Measurements from ENCODE around the gene RAI1.
A peak's percentile ranks its signal among the peaks of the same experiment; 100 is the strongest.

The RAI1 gene

DNA sequence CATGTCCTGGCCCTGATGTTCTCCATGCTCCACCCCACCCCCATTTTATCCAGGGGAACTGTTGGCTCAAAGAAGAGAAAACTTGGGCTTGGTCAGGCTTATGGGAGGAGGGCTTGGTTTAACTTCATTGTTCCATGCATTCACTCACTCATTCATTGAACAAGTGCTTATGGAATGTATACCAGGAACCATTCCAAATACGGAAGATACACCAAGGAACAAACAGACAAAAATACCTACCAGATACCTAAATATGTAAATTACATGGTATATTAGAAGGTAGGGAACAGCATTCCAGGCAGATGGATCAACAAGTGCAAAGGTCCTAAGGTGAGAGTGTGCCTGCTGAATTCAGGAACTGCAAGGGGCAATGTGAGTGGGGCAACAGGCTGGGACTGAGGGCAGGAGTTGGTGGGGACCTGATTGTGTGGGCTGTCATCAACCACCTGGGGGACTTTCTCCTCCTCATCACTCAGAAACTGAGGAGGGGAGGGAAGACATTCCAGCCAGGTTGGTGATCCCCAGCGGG is 39.9 kb downstream of the RAI1 start:
- no peak for ATAC-seq
- TF ChIP-seq, protein P1, sequence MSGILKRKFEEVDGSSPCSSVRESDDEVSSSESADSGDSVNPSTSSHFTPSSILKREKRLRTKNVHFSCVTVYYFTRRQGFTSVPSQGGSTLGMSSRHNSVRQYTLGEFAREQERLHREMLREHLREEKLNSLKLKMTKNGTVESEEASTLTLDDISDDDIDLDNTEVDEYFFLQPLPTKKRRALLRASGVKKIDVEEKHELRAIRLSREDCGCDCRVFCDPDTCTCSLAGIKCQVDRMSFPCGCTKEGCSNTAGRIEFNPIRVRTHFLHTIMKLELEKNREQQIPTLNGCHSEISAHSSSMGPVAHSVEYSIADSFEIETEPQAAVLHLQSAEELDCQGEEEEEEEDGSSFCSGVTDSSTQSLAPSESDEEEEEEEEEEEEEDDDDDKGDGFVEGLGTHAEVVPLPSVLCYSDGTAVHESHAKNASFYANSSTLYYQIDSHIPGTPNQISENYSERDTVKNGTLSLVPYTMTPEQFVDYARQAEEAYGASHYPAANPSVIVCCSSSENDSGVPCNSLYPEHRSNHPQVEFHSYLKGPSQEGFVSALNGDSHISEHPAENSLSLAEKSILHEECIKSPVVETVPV (CRISPR knock-in tag; IDR thresholded peaks at IDR 0.05) = no peak
- no peak for TF ChIP-seq TOX (CRISPR knock-in tag; IDR thresholded peaks at IDR 0.05; ENCODE audit: borderline replicate concordance)
- TF ChIP-seq, protein P2, sequence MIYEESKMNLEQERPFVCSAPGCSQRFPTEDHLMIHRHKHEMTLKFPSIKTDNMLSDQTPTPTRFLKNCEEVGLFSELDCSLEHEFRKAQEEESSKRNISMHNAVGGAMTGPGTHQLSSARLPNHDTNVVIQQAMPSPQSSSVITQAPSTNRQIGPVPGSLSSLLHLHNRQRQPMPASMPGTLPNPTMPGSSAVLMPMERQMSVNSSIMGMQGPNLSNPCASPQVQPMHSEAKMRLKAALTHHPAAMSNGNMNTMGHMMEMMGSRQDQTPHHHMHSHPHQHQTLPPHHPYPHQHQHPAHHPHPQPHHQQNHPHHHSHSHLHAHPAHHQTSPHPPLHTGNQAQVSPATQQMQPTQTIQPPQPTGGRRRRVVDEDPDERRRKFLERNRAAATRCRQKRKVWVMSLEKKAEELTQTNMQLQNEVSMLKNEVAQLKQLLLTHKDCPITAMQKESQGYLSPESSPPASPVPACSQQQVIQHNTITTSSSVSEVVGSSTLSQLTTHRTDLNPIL (CRISPR knock-in tag; IDR thresholded peaks at IDR 0.05; ENCODE audit: low read depth) = no peak
- no peak for TF ChIP-seq ESRRG (CRISPR knock-in tag; IDR thresholded peaks at IDR 0.05)

DNA sequence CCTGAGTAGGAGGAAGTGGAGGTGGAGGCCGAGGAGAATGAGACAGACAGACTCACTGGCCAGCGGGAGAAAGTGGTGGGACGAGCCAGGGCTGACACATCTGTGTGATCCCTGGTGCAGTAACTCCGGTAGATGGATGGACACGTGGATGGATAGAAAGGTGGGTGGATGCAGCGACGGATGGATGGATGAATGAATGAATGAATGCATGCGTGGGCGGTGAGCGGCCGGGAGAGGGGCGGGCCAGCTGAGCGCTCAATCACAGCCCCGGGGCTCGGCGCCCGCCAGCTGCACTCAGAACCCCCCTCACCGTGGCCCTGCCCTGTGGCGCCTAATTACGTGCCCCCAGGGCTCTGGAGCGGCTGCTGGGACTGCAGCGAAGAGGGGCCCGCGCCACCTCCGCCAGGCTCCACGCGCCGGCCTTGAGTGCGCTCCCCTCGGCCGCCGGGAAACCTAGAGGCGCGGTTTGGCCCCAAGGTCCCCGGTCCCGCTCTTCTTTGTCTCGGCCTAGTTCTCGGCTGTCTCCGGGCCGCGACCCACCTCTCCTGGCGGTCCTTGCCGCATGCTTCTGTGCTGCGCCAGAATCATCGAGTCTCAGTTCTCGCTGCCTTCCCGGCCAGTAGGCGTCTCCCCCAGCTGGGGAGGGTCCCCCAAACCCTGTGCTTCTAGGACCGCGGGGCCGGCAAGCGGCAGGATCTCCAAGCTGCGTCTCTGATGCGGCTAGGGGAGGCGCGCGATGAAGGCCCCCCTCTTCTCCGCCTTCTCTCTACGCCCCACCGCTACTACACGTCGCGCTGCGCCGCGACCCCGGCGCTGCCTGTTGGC is 41.0 kb downstream of the RAI1 start:
- no peak for TF ChIP-seq BACH2 (CRISPR knock-in tag; IDR thresholded peaks at IDR 0.05; ENCODE audit: borderline replicate concordance)
- TF ChIP-seq, protein P3, sequence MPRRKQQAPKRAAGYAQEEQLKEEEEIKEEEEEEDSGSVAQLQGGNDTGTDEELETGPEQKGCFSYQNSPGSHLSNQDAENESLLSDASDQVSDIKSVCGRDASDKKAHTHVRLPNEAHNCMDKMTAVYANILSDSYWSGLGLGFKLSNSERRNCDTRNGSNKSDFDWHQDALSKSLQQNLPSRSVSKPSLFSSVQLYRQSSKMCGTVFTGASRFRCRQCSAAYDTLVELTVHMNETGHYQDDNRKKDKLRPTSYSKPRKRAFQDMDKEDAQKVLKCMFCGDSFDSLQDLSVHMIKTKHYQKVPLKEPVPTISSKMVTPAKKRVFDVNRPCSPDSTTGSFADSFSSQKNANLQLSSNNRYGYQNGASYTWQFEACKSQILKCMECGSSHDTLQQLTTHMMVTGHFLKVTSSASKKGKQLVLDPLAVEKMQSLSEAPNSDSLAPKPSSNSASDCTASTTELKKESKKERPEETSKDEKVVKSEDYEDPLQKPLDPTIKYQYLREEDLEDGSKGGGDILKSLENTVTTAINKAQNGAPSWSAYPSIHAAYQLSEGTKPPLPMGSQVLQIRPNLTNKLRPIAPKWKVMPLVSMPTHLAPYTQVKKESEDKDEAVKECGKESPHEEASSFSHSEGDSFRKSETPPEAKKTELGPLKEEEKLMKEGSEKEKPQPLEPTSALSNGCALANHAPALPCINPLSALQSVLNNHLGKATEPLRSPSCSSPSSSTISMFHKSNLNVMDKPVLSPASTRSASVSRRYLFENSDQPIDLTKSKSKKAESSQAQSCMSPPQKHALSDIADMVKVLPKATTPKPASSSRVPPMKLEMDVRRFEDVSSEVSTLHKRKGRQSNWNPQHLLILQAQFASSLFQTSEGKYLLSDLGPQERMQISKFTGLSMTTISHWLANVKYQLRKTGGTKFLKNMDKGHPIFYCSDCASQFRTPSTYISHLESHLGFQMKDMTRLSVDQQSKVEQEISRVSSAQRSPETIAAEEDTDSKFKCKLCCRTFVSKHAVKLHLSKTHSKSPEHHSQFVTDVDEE (CRISPR knock-in tag; IDR thresholded peaks at IDR 0.05) = no peak
- TF ChIP-seq ESRRG (CRISPR knock-in tag; IDR thresholded peaks at IDR 0.05) = no peak
- no peak for TF ChIP-seq ZC3H10 (CRISPR knock-in tag; IDR thresholded peaks at IDR 0.05)
- TF ChIP-seq, protein P4, sequence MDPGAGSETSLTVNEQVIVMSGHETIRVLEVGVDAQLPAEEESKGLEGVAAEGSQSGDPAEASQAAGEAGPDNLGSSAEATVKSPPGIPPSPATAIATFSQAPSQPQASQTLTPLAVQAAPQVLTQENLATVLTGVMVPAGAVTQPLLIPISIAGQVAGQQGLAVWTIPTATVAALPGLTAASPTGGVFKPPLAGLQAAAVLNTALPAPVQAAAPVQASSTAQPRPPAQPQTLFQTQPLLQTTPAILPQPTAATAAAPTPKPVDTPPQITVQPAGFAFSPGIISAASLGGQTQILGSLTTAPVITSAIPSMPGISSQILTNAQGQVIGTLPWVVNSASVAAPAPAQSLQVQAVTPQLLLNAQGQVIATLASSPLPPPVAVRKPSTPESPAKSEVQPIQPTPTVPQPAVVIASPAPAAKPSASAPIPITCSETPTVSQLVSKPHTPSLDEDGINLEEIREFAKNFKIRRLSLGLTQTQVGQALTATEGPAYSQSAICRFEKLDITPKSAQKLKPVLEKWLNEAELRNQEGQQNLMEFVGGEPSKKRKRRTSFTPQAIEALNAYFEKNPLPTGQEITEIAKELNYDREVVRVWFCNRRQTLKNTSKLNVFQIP (CRISPR knock-in tag; IDR thresholded peaks at IDR 0.05; ENCODE audit: borderline replicate concordance, low read depth) = no peak
- TF ChIP-seq GLIS3 (CRISPR knock-in tag; IDR thresholded peaks at IDR 0.05) = no peak
- TF ChIP-seq ZFP3 (CRISPR knock-in tag; IDR thresholded peaks at IDR 0.05) = no peak
- no peak for TF ChIP-seq ISL1 (CRISPR knock-in tag; IDR thresholded peaks at IDR 0.05)
- ATAC-seq = no peak

DNA sequence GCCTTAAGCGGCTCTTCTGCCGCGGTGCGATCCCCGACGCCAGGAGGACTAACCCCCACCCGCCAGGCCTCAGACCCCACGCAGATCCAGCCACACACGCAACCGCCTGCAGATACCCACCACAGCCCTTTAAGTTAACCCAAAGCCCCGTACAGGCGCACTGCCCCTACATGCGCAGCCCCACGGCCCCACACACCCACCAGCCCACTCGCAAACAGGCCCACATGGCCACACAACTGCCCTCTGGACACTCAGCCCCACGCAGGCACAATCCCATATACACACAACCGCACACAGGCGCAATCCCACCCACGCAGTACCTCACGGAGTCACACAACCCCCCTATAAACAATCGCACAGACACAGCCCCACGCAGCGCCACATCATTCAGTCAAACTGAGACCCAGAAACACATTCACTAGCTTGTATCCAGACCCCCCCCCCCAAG is 41.7 kb downstream of the RAI1 start:
- TF ChIP-seq ZNF70 (CRISPR knock-in tag; IDR thresholded peaks at IDR 0.05) (no peak), CSDC2 (CRISPR knock-in tag; IDR thresholded peaks at IDR 0.05) (no peak), SNAI2 (CRISPR knock-in tag; IDR thresholded peaks at IDR 0.05) (no peak), ESRRG (CRISPR knock-in tag; IDR thresholded peaks at IDR 0.05) (no peak), ZC3H10 (CRISPR knock-in tag; IDR thresholded peaks at IDR 0.05) (no peak), GLIS3 (CRISPR knock-in tag; IDR thresholded peaks at IDR 0.05) (no peak), BACH2 (CRISPR knock-in tag; IDR thresholded peaks at IDR 0.05; ENCODE audit: borderline replicate concordance) (no peak), ZFP30 (CRISPR knock-in tag; IDR thresholded peaks at IDR 0.05) (no peak), ZNF565 (CRISPR knock-in tag; conservative IDR thresholded peaks at IDR 0.05; ENCODE audit: low read depth) (no peak), ZNF8 (CRISPR knock-in tag; IDR thresholded peaks at IDR 0.05) (no peak), ARNTL (CRISPR knock-in tag; IDR thresholded peaks at IDR 0.05; ENCODE audit: borderline replicate concordance, low read depth) (no peak)
- TF ChIP-seq, protein P1 (CRISPR knock-in tag; IDR thresholded peaks at IDR 0.05) = no peak
- TF ChIP-seq, protein P5, sequence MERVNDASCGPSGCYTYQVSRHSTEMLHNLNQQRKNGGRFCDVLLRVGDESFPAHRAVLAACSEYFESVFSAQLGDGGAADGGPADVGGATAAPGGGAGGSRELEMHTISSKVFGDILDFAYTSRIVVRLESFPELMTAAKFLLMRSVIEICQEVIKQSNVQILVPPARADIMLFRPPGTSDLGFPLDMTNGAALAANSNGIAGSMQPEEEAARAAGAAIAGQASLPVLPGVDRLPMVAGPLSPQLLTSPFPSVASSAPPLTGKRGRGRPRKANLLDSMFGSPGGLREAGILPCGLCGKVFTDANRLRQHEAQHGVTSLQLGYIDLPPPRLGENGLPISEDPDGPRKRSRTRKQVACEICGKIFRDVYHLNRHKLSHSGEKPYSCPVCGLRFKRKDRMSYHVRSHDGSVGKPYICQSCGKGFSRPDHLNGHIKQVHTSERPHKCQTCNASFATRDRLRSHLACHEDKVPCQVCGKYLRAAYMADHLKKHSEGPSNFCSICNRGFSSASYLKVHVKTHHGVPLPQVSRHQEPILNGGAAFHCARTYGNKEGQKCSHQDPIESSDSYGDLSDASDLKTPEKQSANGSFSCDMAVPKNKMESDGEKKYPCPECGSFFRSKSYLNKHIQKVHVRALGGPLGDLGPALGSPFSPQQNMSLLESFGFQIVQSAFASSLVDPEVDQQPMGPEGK (CRISPR knock-in tag; IDR thresholded peaks at IDR 0.05; ENCODE audit: borderline replicate concordance) = no peak
- TF ChIP-seq, protein P4 (CRISPR knock-in tag; IDR thresholded peaks at IDR 0.05; ENCODE audit: borderline replicate concordance, low read depth) = no peak
- TF ChIP-seq, protein P3 (CRISPR knock-in tag; IDR thresholded peaks at IDR 0.05) = no peak
- ATAC-seq = peak; percentile 4; the same call in 1 of the 3 replicates

Measured in SK-N-SH treated with all-trans-retinoic acid at 6 μM for 48 hours (cell line).